ENCODE data around the gene AGMAT. TPM values are rescaled to one million over a fixed set of nuclear protein-coding genes. Genes with fewer than 3 reads are reported as not detected.

AGMAT gene
- 1 to 10 TPM in 1 of 4 donors, under 1 TPM in 1, not detected in 2; 0.27 to 1.4 TPM for total RNA-seq

DNA sequence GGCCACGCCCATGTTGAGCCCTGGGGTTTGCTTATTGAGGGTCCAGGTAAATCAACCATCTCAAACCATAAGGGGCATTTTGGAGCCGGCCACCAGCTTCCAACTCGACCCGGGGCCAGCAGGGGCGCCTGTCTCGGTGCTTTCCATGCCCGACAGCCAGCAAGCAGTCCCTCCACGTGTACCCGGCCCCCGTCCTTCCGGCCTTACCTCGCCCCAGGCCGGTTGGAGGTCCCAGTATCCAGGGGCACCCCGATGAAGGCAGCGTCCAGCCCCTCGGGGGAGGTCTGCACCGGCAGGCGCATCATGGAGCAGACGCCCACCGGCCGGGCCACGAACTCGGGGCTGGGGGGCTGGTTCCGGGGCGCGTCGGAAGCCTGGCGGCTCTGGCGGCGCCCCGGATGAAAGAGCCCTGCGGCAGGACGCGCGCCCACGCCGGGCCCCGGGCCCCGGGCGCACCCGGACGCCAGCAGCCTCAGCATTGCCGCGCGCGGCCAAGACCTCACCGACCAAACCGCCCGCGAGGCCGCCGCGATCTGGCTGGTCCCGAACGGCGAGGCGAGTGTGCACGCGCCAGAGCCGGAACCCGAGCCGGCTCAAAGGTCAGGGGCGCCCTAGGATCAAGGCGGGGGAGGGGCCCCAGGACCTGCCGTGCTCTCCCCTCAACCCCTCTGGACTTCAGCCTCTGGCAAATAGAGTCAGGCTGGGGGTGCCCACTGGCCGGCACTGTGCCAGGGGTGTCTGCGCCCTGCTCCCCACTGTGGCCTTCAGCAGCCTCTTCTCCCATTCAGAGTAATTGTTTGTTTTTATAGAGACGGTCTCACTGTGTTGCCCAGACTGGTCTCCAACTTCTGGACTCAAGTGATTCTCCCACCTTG lies at the start of gene AGMAT:
TSS of gene AGMAT (minus strand) at position 563 of the 875 bp plus-strand sequence. CDS start at position 479, 84 bp downstream.
- intact Hi-C loops (cut with DNase I; ENCODE audit: low total_unique reads) = no loop called here
- H3K27ac ChIP-seq = no peak within 1 kb of the TSS

GRCh38 chr1:15633756-15634420 lies 49.0 kb upstream of the AGMAT start:
- Histone ChIP-seq H3K27me3 (no peaks in the 10 kb centered on the region), H3K4me1 (no peaks in the 10 kb centered on the region), H3K4me3 (no peak overlapping the region), H3K36me3 (no peaks in the 10 kb centered on the region), H3K27ac (no peak overlapping the region), H3K9me3 (no peaks in the 10 kb centered on the region)
- TF ChIP-seq POLR2A (IDR thresholded peaks at IDR 0.05) = no peak
- TF ChIP-seq, protein P1, sequence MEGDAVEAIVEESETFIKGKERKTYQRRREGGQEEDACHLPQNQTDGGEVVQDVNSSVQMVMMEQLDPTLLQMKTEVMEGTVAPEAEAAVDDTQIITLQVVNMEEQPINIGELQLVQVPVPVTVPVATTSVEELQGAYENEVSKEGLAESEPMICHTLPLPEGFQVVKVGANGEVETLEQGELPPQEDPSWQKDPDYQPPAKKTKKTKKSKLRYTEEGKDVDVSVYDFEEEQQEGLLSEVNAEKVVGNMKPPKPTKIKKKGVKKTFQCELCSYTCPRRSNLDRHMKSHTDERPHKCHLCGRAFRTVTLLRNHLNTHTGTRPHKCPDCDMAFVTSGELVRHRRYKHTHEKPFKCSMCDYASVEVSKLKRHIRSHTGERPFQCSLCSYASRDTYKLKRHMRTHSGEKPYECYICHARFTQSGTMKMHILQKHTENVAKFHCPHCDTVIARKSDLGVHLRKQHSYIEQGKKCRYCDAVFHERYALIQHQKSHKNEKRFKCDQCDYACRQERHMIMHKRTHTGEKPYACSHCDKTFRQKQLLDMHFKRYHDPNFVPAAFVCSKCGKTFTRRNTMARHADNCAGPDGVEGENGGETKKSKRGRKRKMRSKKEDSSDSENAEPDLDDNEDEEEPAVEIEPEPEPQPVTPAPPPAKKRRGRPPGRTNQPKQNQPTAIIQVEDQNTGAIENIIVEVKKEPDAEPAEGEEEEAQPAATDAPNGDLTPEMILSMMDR (IDR thresholded peaks at IDR 0.05) = no peak
- DNase-seq = no peak
- intact Hi-C loops (cut with DNase I; ENCODE audit: low total_unique reads) = no loop called here

More for the DNA sequence above, at the start of gene AGMAT:
- Histone ChIP-seq H3K27me3 (no peaks in the 10 kb centered on the region), H3K4me3 (peak within 1 kb of the TSS; percentile 4 to 39), H3K9me3 (no peaks in the 10 kb centered on the region), H3K4me1 (no peaks in the 10 kb centered on the region), H3K36me3 (no peaks in the 10 kb centered on the region)
- DNase-seq = peak in 1 of 2 donors; percentile 22
- no peak for TF ChIP-seq POLR2A (IDR thresholded peaks at IDR 0.05)
- TF ChIP-seq, protein P1 (IDR thresholded peaks at IDR 0.05) = no peak

GRCh38 chr1:15628003-15628402 lies 43.2 kb upstream of the AGMAT start:
- Histone ChIP-seq H3K36me3 (no peaks in the 10 kb centered on the region), H3K4me1 (peaks cover 6 to 12% of the 10 kb centered on the region in 2 donors), H3K4me3 (no peak overlapping the region), H3K27ac (peak overlapping the region in 1 of 2 donors; percentile 71), H3K27me3 (no peaks in the 10 kb centered on the region), H3K9me3 (no peaks in the 10 kb centered on the region)
- TF ChIP-seq POLR2A (IDR thresholded peaks at IDR 0.05) = no peak
- TF ChIP-seq, protein P1 (IDR thresholded peaks at IDR 0.05) = no peak
- intact Hi-C loops (cut with DNase I; ENCODE audit: low total_unique reads) = no loop called here
- DNase-seq = no peak

DNA sequence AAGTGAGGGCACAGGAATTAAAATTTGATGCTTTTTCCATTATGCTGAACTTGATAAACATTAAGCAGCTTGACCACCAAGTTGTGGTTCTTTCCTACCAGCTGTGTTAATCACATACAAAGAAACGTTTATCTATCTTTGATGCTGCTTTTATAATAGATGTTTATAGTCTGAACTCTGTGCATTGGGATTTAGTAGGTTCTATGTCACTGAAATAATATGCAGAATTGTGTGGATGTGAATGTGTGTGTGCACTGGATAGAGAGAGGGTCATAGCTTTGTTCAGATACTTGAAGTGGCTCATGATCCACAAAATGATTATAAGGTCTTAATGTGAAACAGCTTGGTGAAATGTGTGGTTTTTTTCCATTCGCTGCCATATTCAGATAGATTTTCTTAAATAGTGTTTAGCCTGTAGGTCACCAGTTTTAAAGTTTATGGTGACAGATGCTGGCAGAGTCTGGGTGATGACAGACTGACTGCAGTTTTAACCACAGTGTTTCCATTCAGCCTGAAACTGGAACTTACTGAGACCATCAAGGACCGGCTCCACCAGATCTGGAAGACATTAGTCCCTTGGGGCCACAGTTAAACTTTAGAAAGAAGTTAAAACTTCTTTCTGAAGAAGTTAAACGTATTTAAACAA lies 42.6 kb upstream of the AGMAT start:
- Histone ChIP-seq H3K36me3 (no peaks in the 10 kb centered on the region), H3K9me3 (no peaks in the 10 kb centered on the region), H3K27ac (peak overlapping the region in 1 of 2 donors; percentile 71), H3K27me3 (no peaks in the 10 kb centered on the region), H3K4me3 (no peak overlapping the region), H3K4me1 (peaks cover 10 to 12% of the 10 kb centered on the region in 2 donors)
- intact Hi-C loops (cut with DNase I; ENCODE audit: low total_unique reads) = no loop called here
- TF ChIP-seq, protein P1 (IDR thresholded peaks at IDR 0.05) = no peak
- TF ChIP-seq POLR2A (IDR thresholded peaks at IDR 0.05) = no peak
- no peak for DNase-seq
